Heart left ventricle (tissue), 16 donors: ENCODE results near the gene SPNS2. TPM values are rescaled to one million over a fixed set of nuclear protein-coding genes. Genes with fewer than 3 reads are reported as not detected.

Experiments used
- ATAC-seq, 4 donors: fragments of 200-7000 bp; cut with Tn5 transposase; one replicate each; pipeline ENCODE4 v1.9.1; 2020 to 2022; ENCODE audit warnings: moderate library complexity in 4 of 4, mild to moderate bottlenecking in 3 of 4, moderate number of reproducible peaks in 1 of 4
- DNase-seq, 5 donors: peaks; one replicate each; pipeline ENCODE4 v3.0.0-alpha.2; 2020
- H3K27ac ChIP-seq, 12 donors: fragments of 200-600 bp; sonication (generic) in 4 of 12; one replicate each; pipeline versions ENCODE4 v1.5.0 to v1.8.0; 2016 to 2022; ENCODE audit warnings: mild to moderate bottlenecking in 2 of 12
- H3K27me3 ChIP-seq, 9 donors: fragments of 200-600 bp; sonication (generic) in 2 of 9; one replicate each; pipeline versions ENCODE4 v1.5.1 to v1.8.0; 2016 to 2022; ENCODE audit warnings: mild to moderate bottlenecking in 3 of 9
- H3K36me3 ChIP-seq, 9 donors: fragments of 200-600 bp; sonication (generic) in 2 of 9; one replicate each; pipeline versions ENCODE4 v1.5.0 to v1.8.0; 2018 to 2022; ENCODE audit warnings: mild to moderate bottlenecking in 2 of 9
- H3K4me1 ChIP-seq, 12 donors: fragments of 200-600 bp; sonication (generic) in 4 of 12; one replicate each; pipeline versions ENCODE4 v1.5.0 to v1.8.0; 2016 to 2022; ENCODE audit warnings: mild to moderate bottlenecking in 3 of 12
- H3K4me3 ChIP-seq, 12 donors: fragments of 200-600 bp; sonication (generic) in 4 of 12; one replicate each; pipeline versions ENCODE4 v1.5.0 to v1.8.0; 2017 to 2022; ENCODE audit warnings: mild to moderate bottlenecking in 9 of 12, moderate library complexity in 4 of 12
- H3K9me3 ChIP-seq, 12 donors: fragments of 200-600 bp; sonication (generic) in 4 of 12; one replicate each; pipeline versions ENCODE4 v1.5.0 to v1.8.0; 2016 to 2022; ENCODE audit warnings: mild to moderate bottlenecking in 1 of 12
- CTCF ChIP-seq, 12 donors: fragments of 200-600 bp; sonication (generic) in 4 of 12; IDR thresholded peaks; one replicate each; pipeline versions ENCODE4 v1.5.0 to v1.8.0; 2018 to 2022; ENCODE audit warnings: antibody characterized with exemption in 12 of 12, mild to moderate bottlenecking in 5 of 12
- POLR2A ChIP-seq, 2 donors: fragments of 450-650 bp; IDR thresholded peaks; one replicate each; pipeline ENCODE4 v1.6.1; 2017; ENCODE audit warnings: antibody characterized with exemption in 2 of 2, mild to moderate bottlenecking in 2 of 2, moderate library complexity in 2 of 2
- WGBS, 4 donors: extraction: QIAGEN DNeasy Blood & Tissue Kit in 2 of 4; methylation state at CpG; one replicate each; pipeline versions ENCODE4 v1.1.5 to v1.1.7; 2013 to 2018; 5-methylcytosine and 5-hydroxymethylcytosine counted together
- intact Hi-C, 10 donors: fragments of 100-400 bp; cut with DNase I; formaldehyde crosslinking; loops; one replicate each; pipeline versions ENCODE4 v1.11.1 to v1.14.2; 2022
- polyA plus RNA-seq, 2 donors: library from polyadenylated mRNA; stranded (reverse); fragments of 200-250 nt; gene quantifications; one replicate each; pipeline ENCODE4 v1.2.3, GENCODE V29; 2013
- total RNA-seq, 9 donors: library from RNA; depleted of rRNA in 2 of 9; stranded (reverse); fragments of >200 nt in 2 of 9; fragmentation: NEBNext Ultra II Directional in 3 of 9; extraction: Animal tissue kit (Norgen Biotek cat#: 25700) in 3 of 9; gene quantifications; one replicate each; pipeline versions ENCODE4 v1.1.0 to v1.2.4, GENCODE V29; 2016 to 2023
- donor health status: ischemic (EF 13 %, LVEDD 7.1; RV severe dilation, severe dysfunction).
- donor health status: healthy with polysubstance abuse.
- donor health status: DM: no; HTN: yes; CAD: no.
- donor health status: DM: no; HTN: no; CAD: no.
- donor health status: ischemic (EF 25% LVEDD 6.9; RV normal size, moderate dysfunction).
- donor health status: ischemic (EF 25% LVEDD 5.7; RV mildly dilated, moderate dysfunction).
- donor health status: healthy.
- donor health status: DM: yes; HTN: yes; CAD: no.
- donor health status: ischemic (EF 35%, LVEDD 5.7; RV mildly dilated, moderate dysfunction).
- donor health status: nonischemic (EF 11% LVEDD 7.7; RV severe dilation, severe dysfunction).
- donor health status: DM: yes; HTN: yes; CAD: no.
- donor health status: PGD.
- donor health status: ischemic (EF 29% LVEDD 5.4; RV normal size, mild dysfunction).
- donor health status: nonischemic (EF 23%, LVEDD 6.1; RV moderate dilation, normal function).

SPNS2 gene
- total and polyA plus RNA-seq, 11 donors = 6.4 to 22.0 (median 13.3) TPM

- Histone ChIP-seq H3K27me3 (no peaks in the 10 kb centered on the region), H3K27ac (no peak overlapping the region), H3K9me3 (no peaks in the 10 kb centered on the region), H3K4me3 (no peak overlapping the region), H3K4me1 (peaks cover 0 to 34% (median 16%) of the 10 kb centered on the region in 12 donors), H3K36me3 (peaks cover 0 to 91% (median 78%) of the 10 kb centered on the region in 9 donors)
- intact Hi-C loops = loop anchor here in 4 of 10 donors (5.0 to 10.0 kb wide), 2 partner anchors 119 to 121 kb away; no protein-coding TSS in a partner anchor
- DNase-seq (peak in 1 of 5 donors; percentile 18), ATAC-seq (no peak)
- TF ChIP-seq POLR2A (IDR thresholded peaks at IDR 0.05) = no peak
- TF ChIP-seq CTCF (IDR thresholded peaks at IDR 0.05) = no peak
- WGBS, 4 donors = 69 to 85% (median 82%) methylated on average over 18 to 19 of the region's 19 CpGs
Measured at GRCh38 chr17:4543557-4544026, 44.9 kb downstream of the SPNS2 start.

- H3K9me3 ChIP-seq = no peaks in the 10 kb centered on the region
- no peak overlapping the region for H3K4me3 ChIP-seq
- peaks cover 0 to 91% (median 78%) of the 10 kb centered on the region in 9 donors for H3K36me3 ChIP-seq
- peak in 2 of 5 donors; percentile 23 to 28 for DNase-seq
- TF ChIP-seq POLR2A (IDR thresholded peaks at IDR 0.05) = no peak
- no peak for TF ChIP-seq CTCF (IDR thresholded peaks at IDR 0.05)
- peaks cover 0 to 28% (median 13%) of the 10 kb centered on the region in 12 donors for H3K4me1 ChIP-seq
- no peaks in the 10 kb centered on the region for H3K27me3 ChIP-seq
- H3K27ac ChIP-seq = no peak overlapping the region
- WGBS, 4 donors = 88 to 95% (median 92%) methylated on average over 19 to 37 of the region's 37 CpGs
- no peak for ATAC-seq
- intact Hi-C loops = loop anchor here in 4 of 10 donors (5.0 to 10.0 kb wide), 2 partner anchors 120 to 122 kb away; no protein-coding TSS in a partner anchor
Measured at GRCh38 chr17:4544135-4544950, 45.7 kb downstream of the SPNS2 start.

GRCh38 chr17:4544951-4545216 lies 46.2 kb downstream of the SPNS2 start:
- TF ChIP-seq CTCF (IDR thresholded peaks at IDR 0.05) (no peak), POLR2A (IDR thresholded peaks at IDR 0.05) (no peak)
- ATAC-seq (no peak), DNase-seq (no peak)
- Histone ChIP-seq H3K36me3 (peaks cover 0 to 91% (median 78%) of the 10 kb centered on the region in 9 donors), H3K9me3 (no peaks in the 10 kb centered on the region), H3K27ac (no peak overlapping the region), H3K4me1 (peaks cover 0 to 23% (median 12%) of the 10 kb centered on the region in 12 donors), H3K4me3 (no peak overlapping the region), H3K27me3 (no peaks in the 10 kb centered on the region)
- intact Hi-C loops = loop anchor here in 4 of 10 donors (5.0 to 10.0 kb wide), 2 partner anchors 120 to 123 kb away; no protein-coding TSS in a partner anchor
- 87 to 90% (median 89%) methylated on average over 18 of the region's 18 CpGs for WGBS, 4 donors

GRCh38 chr17:4545217-4545951 lies 46.7 kb downstream of the SPNS2 start:
- H3K27ac ChIP-seq = no peak overlapping the region

More at GRCh38 chr17:4545217-4545951, 46.7 kb downstream of the SPNS2 start:
- 89 to 93% (median 92%) methylated on average over 29 to 32 of the region's 32 CpGs for WGBS, 4 donors
- peaks cover 0 to 91% (median 81%) of the 10 kb centered on the region in 9 donors for H3K36me3 ChIP-seq
- no peak for ATAC-seq
- no peaks in the 10 kb centered on the region for H3K27me3 ChIP-seq
- H3K4me3 ChIP-seq = no peak overlapping the region
- intact Hi-C loops = loop anchor here in 1 of 10 donors (10.0 kb wide), 1 partner anchor 121 kb away; no protein-coding TSS in a partner anchor
- TF ChIP-seq CTCF (IDR thresholded peaks at IDR 0.05) (no peak), POLR2A (IDR thresholded peaks at IDR 0.05) (no peak)
- H3K9me3 ChIP-seq = no peaks in the 10 kb centered on the region
- H3K4me1 ChIP-seq = peaks cover 0 to 18% (median 9%) of the 10 kb centered on the region in 12 donors
- DNase-seq = peak in 2 of 5 donors; percentile 18 to 25
